DOHH2 (cell line): ENCODE results near the gene ROR1.

ENCODE experiments used
- EZH2phosphoT487 ChIP-seq: fragments of 200-600 bp; sonication (generic); IDR thresholded peaks from 2 replicates; pipeline ENCODE4 v1.6.1; 2017; ENCODE audit warnings: borderline replicate concordance, mild to moderate bottlenecking, antibody characterized with exemption, low read length, moderate library complexity, mixed read lengths
- TF ChIP-seq, protein P1 (sequence below): fragments of 200-600 bp; sonication (generic); IDR thresholded peaks from one replicate; pipeline ENCODE4 v1.5.1; 2014; ENCODE audit warnings: antibody characterized with exemption, mild to moderate bottlenecking, low read depth, low read length; ENCODE audit not compliant: poor library complexity, severe bottlenecking

DNA sequence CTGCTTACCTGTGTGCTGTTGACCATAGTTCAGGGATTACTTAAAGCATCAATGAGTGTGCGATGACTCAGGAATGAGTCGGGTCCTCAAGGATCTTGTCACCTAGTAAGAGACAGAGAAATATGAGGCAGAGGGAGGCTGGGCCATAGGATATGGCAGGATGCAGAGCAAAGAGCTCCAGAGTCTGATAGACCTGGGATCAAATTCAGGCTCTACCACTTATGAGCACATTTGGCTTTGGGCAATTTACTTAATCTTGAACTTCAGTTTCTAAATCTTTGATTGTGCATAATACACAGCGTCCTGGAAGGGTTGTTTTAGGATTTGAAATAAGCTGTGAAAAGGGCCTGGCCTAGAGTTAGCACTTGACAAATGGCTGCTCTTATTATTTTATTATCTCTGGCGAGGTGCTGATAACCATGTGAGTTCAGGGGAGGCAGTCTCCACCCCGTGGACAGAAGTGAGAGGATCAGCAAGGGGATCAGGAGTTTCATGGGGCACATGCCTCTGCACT is 94.5 kb downstream of the ROR1 start:
- TF ChIP-seq, protein P1, sequence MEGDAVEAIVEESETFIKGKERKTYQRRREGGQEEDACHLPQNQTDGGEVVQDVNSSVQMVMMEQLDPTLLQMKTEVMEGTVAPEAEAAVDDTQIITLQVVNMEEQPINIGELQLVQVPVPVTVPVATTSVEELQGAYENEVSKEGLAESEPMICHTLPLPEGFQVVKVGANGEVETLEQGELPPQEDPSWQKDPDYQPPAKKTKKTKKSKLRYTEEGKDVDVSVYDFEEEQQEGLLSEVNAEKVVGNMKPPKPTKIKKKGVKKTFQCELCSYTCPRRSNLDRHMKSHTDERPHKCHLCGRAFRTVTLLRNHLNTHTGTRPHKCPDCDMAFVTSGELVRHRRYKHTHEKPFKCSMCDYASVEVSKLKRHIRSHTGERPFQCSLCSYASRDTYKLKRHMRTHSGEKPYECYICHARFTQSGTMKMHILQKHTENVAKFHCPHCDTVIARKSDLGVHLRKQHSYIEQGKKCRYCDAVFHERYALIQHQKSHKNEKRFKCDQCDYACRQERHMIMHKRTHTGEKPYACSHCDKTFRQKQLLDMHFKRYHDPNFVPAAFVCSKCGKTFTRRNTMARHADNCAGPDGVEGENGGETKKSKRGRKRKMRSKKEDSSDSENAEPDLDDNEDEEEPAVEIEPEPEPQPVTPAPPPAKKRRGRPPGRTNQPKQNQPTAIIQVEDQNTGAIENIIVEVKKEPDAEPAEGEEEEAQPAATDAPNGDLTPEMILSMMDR = no peak
- TF ChIP-seq EZH2phosphoT487 = no peak
